RKO (cell line): Measurements from ENCODE around the gene MMP2.

Experiments used
- DNase-seq: peaks from one replicate; pipeline ENCODE4 v3.0.0-alpha.2; 2016; ENCODE audit warnings: low spot score

Gene MMP2

GRCh38 chr16:55478827-55479429, at the start of gene MMP2:
Gene MMP2, plus strand, starts transcription at chr16:55479198. Its CDS starts 282 bp downstream, at chr16:55479480.
- DNase-seq, result no peak

- no peak for DNase-seq
Observed at GRCh38 chr16:55433030-55433429, 46.0 kb upstream of the MMP2 start.

- no peak for DNase-seq
Observed at GRCh38 chr16:55433535-55433934, 45.5 kb upstream of the MMP2 start.

- DNase-seq, result no peak
Observed at GRCh38 chr16:55434000-55434399, 45.0 kb upstream of the MMP2 start.

- DNase-seq, result no peak
Observed at GRCh38 chr16:55435387-55435786, 43.6 kb upstream of the MMP2 start.

GRCh38 chr16:55436587-55436986, 42.4 kb upstream of the MMP2 start:
- no peak for DNase-seq

- DNase-seq, result peak; percentile 4
Observed at GRCh38 chr16:55437625-55438024, 41.4 kb upstream of the MMP2 start.

GRCh38 chr16:55438281-55438680, 40.7 kb upstream of the MMP2 start:
- no peak for DNase-seq

GRCh38 chr16:55439101-55439690, 39.8 kb upstream of the MMP2 start:
- no peak for DNase-seq

GRCh38 chr16:55443434-55444346, 35.3 kb upstream of the MMP2 start:
- no peak for DNase-seq

- DNase-seq, result no peak
Observed at GRCh38 chr16:55444754-55445485, 34.1 kb upstream of the MMP2 start.

- no peak for DNase-seq
Observed at GRCh38 chr16:55447231-55447630, 31.8 kb upstream of the MMP2 start.

GRCh38 chr16:55452996-55453395, 26.0 kb upstream of the MMP2 start:
- no peak for DNase-seq

- no peak for DNase-seq
Observed at GRCh38 chr16:55453909-55454308, 25.1 kb upstream of the MMP2 start.

GRCh38 chr16:55454861-55455260, 24.1 kb upstream of the MMP2 start:
- DNase-seq, result no peak

- DNase-seq, result no peak
Observed at GRCh38 chr16:55462241-55462640, 16.8 kb upstream of the MMP2 start.

- DNase-seq, result no peak
Observed at GRCh38 chr16:55464375-55464774, 14.6 kb upstream of the MMP2 start.

GRCh38 chr16:55465077-55465896, 13.7 kb upstream of the MMP2 start:
- DNase-seq, result peak; percentile 78

- no peak for DNase-seq
Observed at GRCh38 chr16:55466209-55466608, 12.8 kb upstream of the MMP2 start.

GRCh38 chr16:55467898-55468297, 11.1 kb upstream of the MMP2 start:
- no peak for DNase-seq

- no peak for DNase-seq
Observed at GRCh38 chr16:55468352-55468990, 10.5 kb upstream of the MMP2 start.
